CD4-positive, alpha-beta T cell treated with Interleukin-15 for 1 hour (primary cell): Measurements from ENCODE around the gene CHRNA4.
A peak's percentile ranks its signal among the peaks of the same experiment; 100 is the strongest.

Experiments
- DNase-seq: peaks from one replicate; pipeline ENCODE4 v3.0.0-alpha.2; 2020

Gene CHRNA4

DNA sequence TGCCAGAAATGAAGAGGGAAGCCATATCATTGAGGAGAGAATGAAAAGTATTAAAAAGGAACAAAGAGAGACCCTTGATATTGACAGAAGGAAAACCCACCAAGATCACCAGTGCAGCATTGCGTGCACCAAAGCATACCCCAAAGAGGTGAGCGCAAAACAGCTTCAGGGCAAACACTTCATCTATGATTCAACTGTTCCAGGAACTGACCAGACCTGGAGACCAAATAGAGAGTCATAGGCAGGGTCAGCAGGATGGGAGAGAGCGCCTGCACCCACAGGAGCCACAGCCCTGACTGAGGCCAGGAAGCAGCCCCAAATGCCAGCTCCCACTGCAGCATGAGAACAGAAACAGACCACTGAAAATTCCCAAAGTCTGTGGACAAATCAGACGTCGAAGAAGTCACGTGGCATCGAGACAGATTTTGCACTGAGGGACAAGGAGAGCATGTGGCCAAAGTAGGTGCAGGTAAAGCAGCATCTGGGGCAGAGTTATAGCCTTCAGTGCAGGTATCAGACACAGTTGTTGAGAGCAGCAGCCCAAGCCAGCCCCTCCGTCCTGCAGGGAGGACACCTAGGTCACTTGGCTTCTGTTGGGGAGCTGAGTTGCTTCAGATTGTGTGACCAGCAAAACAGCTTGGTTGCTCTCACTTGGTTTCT, 29.3 kb downstream of the CHRNA4 start:
- no peak for DNase-seq

DNA sequence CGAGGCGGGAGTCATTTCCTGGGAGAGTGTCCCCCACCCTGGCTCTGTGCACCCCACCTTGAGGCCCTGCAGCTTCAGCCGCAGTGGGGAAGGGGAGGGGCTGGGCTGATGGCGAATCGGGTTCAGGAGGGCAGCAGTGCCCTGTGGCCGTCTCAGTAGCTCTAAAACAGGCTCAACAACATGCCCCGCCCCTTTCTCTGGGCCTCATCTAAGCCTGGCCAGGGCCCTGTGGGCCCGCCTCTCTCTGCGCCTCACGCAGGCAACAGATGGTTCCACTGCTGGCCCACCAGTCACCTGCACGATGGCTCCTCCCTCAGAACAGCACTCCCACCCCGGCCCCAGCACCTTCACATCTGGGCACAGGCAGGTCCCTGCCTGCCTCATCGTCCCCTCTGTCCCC, 30.2 kb downstream of the CHRNA4 start:
- no peak for DNase-seq

DNA sequence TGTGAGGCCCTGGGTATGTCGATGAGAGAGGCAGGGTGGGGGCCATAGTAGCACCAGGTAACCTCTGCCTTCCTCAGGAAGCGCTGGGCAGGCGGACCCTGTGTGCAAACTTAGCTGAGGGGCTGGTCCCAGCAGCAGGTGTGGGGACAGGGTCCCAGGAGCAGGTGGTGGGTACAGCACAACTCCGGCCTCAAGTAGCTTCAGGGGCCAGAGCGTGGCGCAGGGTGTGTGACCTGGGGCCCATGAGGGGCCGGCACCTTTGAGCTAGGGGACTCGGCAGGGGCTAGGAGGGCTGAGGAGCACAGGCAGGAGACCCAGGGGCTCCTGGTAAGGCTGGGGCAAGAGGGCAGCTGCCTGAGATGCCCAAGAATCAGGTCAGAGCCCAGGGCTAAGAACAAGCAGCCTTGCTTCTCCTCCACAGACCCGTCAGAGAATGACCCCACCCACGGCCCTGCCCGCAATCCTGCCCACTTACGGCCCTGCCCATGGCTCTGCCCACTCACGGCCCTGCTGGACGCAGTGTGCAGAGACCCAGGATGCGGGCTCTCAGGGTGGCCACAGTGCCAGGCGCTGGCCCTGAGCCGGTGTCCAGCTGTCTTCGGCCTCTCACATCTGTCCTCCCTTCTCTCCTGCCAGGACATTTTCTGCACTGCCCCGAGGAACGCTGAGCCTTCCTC, 30.9 kb downstream of the CHRNA4 start:
- DNase-seq: no peak

DNA sequence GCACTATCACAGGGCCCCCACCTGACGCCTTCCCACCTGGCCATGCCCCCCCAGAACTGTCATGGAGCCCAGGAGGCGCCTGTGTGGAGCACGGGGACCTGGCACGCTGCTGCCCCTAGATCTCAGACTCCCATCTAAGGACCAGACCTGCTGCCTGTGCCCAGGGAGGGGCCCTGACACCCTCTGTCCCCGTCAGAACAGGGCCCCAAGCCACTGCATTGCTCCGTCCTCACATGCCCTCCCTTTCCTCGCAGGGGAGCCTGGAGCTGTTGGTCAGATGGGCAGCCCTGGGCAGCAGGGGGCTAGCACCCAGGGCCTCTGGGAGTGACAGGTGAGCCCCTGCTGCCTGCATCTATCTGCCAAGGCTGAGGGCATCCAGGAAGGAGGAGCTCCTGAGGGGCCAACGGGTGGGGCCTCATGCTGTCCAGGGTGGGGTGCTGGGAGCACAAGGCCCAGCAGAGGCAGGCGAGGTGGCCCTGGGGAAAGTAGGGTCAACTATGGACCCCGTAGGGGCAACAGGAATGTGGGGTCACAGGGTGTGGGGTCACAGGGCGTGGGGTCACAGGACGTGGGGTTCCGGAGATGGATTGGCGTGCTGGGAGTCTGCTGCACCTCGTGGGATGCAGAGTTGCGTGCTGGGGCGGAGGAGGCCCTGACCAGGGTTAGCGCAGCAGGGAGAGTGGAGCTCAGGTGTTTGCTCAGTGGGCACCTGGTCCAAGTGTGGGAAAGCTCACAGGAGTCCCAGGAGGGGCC, 31.6 kb downstream of the CHRNA4 start:
- DNase-seq: no peak

DNA sequence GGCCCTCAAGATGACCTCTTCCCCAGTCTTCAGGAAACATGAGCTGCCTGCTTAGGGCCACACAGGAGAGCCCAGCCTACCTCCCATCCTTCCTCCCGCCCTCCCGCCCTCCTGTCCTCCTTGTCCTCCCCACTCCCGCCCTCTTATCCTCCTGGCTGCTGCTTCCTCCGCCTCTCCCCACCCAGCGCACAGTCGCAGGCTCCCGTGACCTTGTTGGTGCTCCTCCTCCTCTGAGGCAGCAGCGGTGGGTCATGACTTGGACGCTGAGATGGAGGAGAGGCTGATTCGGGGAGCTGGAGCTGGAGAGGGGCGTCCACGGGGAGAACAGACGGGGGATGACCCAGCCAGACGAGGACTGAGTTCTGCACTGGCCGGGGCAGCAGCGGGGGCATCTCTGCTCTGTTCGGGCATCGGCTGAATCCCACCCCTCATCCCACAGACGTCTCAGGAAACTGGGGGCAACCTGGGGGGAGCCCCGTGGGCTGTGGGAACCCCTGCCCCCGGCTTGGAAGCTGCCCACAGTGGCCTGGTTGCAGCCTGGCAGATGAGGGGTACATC, 32.4 kb downstream of the CHRNA4 start:
- DNase-seq: no peak

DNA sequence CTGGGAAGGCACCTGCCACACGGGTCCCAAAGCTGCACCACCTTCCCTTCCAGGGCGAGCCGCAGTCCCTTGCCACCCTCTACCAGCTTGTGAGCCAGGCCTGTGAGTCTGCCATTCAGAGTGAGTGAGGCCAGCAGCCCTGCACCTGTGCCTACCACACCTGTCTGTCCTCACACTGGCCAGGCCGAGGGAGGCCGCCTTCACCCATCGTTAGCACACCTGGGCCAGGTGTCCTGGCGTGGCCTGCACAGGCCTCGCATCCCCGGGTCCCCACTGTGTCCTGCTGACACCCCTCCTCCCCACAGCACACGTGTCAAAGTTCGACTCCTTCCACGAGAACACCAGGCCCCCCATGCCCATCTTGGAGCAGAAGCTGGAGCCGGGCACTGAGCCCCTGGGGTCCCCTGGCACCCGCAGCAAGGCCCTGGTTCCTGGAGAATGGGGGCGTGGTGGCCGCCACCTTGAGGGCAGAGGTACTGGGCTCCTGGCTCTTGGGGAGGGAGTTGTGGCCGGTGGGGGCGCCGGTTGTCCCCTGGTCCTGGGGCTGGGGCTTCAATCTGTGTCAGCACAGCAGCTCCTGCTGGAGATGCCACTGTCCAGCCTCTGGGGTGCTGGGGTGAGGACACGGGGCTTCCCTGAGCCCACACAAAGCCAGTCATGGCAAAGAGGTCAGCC, 33.0 kb downstream of the CHRNA4 start:
- no peak for DNase-seq

DNA sequence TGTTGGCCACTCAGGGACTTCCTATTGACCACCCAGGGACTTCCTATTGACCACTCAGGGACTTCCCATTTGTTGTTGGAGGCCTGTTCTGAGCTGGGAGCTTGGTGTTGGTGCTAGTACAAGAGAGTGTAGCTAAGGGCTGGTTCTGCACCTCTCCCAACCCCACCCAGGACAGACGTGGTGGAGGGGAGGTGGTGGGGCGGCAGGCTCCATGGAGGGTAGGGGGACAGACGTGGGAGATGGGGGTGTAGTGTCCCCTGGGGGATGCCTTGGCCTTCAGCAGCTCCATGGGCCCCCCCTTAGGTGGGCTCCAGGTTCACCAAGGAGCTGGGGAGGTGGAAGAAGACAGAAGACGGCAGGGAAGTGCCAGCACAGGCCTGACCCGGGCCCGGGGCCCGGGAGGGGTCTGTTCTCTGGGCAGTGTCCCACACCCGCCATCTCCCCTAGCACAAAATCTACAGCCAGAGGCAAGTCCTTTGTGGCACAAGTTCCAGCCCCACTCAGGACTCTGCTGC, 33.9 kb downstream of the CHRNA4 start:
- DNase-seq: no peak

DNA sequence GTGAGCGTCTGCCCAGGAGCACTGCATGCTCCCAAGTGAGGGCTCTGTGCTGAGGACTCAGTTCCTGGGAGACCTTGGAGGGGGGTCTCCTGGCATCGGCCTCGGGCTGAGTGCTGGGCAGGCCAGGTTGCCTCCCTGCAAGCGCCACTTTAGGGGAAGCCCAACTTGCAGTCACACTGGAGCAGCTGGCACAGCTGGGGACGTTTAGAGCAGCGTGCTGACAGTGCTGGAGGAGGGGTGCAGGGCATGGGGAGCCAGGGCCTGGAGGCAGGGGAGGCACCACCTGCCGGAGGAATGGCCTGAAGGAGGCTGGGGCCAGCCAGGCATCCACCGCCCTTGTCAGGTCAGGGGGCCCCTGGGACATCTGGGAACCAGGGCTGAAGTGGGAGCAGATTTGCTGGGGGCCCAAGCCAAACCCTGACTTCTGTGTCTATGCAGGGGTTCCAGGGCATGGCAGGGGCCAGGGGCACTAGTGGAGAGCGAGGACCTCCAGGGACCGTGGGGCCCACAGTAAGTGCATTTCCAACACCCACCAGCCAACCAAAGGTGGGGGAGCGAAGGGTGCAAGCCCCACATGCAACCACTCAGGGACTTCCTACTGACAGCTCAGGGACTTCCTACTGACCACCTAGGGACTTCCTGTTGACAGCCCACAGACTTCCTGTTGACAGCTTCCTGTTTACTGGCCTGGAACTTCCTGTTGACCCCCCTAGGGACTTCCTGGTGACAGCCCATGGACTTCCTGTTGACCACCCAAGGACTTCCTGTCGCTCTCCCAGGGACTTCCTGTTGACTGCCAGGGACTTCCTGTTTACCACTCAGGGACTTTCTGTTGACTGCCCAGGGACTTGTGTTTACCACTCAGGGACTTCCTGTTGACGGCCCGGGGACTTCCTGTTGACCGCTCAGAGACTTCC, 34.6 kb downstream of the CHRNA4 start:
- no peak for DNase-seq

DNA sequence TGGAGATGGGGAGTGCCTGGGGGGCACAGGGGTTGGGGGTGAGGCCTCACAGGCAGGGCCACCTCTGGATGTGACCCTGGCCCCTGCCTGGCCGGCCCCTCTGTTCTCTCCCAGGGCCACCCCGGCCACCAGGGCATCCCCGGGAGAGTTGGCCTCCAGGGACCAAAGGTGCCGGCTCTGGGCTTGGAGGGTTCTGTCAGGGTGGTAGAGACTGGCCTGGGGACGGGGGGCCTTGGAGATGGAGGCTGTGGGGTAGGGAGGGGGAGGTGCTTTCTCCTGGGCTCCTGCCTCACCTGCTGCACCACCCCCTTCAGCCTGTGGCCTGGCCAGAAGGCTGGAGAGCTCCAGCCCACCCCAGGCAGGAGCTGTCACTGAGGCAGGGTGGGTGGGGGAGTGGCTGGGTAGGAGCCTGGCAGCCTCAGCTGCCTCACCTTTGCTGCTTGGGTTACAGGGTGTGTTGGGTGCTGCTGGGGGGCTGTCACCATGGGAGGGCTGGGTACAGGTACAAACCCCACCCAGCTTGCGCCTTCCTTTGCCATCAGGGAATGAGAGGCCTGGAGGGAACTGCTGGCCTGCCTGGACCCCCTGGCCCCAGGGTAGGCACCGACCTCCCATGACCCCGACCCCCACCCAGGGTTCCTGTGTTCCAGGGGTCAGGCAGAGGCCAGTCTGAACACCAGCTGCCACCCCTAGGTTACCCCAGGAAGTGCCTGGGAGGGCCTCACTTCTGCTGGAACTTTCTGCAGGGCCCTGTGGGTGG, 35.4 kb downstream of the CHRNA4 start:
- DNase-seq: peak; percentile 4

DNA sequence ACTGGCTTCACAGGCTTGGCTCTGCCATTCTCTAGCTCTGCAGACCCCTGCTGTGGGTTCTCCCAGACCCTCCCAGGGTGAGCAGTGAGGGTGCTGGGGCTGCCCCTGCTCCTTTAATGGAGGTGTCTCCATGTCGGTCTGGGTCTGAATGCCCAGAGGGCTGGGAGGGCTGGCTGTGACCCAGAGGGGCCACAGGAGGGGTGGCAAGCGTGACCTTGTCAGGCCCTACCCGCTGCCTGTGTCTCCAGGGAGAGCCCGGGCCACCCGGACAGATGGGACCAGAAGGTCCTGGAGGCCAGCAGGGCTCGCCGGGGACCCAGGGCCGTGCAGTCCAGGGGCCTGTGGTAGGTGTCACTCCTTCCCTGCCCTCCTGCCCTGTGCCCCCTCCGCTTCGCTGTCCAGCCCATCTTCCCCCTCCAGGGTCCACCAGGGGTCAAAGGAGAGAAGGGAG, 36.1 kb downstream of the CHRNA4 start:
- DNase-seq: peak; percentile 3

DNA sequence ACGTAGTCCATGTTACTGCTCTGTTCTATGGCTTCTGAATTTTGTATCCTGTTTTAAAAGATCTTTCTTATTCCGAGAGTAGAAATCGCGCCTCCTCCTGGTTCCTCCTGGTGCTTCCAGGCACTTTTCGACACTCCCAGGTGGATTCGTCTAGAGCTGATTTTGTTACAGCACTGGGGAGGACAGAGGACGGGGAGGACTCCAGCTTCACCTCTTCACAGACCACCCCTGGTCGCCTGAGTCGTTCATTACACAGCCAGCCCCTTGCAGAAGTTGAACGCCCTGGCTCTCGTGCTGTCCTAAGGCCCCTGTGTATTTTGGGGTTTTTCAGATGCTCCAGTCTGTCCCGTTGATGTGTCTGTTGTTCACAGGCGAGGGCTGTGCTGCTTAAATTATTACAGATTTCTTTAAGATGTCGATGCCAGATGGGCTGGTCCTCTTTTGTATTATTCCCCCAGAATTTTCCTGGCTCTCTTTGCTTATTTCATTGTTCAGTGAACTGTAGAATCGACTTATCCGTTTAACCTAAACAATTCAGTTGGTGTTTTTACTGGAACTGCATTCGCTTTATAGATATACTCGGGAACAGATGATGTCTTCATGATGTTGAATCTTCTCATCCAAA, 37.7 kb downstream of the CHRNA4 start:
- peak; percentile 6 for DNase-seq

DNA sequence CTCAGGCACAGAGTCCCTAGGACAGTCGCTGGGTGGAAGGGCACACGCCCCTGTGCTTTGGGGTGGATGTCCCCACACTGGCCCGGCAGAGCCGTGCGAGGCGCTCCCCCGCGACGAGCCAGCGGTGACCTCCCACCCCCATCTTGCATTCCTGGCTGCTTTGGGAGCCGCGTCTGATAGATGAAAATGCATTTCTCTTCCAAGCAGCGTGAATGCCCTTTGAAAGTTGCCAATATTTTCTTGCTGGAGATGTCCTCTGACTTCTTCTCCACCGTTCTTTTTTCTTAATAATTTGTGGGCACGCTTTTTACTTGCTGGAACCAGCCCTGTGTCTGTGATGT, 38.2 kb downstream of the CHRNA4 start:
- peak; percentile 10 for DNase-seq

DNA sequence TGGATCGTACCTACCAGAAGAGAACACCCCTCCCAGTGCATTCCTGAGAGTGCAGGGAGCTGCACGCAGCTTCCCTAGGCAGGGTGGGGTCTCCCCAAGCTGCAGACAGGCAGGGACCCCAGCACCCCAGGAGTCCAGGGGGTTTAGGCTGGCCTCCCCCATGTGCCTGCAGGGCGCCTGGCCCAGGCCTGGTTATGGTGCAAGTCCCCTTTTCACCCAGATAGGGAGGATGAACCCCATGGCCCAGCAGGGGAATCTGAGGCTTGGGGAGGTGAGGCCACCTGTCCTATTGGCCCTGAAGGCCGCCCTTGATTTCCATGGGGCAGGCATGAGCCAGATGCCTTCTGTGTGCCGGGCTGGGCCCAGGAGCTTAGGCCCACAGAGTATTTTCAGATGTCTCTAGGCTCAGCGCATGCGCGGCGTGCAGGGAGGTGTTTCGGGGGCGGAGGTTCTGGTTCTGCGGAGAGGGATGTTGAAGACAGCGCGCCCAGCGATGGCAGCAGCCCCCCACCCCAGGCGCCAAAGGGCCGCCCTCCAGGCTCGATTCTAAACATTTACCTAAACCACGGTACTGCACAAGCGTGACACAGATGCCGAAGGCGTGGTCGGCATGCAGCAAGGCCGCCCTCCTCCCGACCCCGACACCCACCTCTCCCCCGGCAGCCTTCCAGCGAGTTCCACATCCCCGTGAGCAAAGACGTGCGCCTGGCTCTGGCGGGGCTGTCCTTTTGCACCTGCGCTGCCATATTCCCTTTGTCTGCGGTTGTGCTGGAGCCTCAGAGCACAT, 38.8 kb downstream of the CHRNA4 start:
- peak; percentile 10 for DNase-seq

DNA sequence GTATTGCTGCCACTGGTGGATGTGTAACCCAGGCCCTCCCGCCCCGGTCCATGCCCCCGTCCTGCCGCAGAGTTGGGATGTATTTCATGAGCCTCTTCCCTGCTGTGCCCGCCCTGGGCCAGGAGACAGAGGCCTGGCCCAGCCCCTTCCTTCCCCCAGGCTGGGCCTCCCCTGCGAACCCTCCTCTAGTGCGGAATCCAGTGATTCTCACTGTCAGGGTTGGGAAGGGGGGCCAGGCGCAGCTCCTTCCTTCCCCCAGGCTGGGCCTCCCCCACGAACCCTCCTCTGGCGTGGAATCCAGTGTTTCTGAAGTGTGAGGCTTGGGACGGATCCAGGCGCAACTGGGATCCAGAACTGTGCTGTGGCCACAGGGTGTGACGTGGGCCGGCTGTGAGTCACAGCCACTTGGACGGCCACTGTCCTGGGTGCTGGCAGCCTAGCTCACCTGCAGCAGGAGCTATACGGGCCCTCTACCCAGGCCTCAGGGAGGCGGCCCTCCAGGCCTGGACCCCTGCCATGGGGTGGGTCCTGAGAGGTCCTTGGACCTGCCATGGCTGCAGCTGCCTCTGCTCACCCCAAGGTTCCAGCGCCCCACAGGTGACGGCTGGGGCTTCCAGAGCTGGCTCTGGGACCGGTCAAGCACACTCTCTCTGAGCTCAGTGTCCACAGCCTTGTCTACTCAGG, 39.9 kb downstream of the CHRNA4 start:
- peak; percentile 16 for DNase-seq

DNA sequence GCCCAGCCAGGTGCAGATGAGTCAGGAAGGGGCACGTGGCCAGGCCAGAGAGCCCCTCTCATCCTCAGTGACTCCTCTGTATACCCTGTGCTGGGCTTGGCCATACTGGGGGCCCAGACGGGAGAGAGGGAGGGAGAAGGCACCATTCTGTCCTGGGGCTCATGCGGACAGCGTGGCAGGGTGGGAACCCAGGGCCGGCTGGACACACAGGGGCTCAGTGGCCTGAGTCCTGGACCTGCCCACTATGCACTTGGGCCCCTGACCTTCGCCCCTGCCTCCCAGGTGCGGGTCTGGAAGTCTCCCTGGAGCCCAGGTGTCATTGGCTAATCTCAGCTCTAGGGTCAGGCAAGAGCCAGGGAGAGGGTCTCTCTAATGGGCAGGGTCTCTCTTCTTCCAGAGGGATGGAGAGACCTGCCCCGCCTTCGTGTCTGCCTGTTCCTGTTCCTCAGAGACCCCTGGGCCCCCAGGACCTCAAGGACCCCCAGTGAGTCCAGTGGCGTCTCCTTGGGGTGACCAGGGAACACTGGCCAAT, 40.5 kb downstream of the CHRNA4 start:
- no peak for DNase-seq

DNA sequence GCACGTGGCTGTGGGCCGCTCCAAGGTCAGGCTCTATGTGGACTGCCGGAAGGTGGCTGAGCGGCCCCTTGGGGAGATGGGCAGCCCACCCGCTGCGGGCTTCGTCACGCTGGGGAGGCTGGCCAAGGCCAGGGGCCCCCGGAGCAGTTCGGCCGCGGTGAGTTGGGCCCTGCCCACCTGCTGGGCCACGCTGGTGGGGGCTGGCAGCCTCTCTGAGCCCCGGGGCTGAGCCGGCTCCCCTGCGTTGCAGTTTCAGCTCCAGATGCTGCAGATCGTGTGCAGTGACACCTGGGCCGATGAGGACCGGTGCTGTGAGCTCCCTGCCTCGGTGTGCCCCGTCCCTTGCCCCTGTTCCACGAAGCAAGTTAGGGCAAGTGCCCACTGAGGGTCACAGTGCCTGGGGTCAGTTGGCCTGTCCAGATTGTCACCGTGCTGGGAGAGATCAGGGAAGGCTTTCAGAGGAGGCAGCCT, 41.1 kb downstream of the CHRNA4 start:
- DNase-seq: peak; percentile 10

DNA sequence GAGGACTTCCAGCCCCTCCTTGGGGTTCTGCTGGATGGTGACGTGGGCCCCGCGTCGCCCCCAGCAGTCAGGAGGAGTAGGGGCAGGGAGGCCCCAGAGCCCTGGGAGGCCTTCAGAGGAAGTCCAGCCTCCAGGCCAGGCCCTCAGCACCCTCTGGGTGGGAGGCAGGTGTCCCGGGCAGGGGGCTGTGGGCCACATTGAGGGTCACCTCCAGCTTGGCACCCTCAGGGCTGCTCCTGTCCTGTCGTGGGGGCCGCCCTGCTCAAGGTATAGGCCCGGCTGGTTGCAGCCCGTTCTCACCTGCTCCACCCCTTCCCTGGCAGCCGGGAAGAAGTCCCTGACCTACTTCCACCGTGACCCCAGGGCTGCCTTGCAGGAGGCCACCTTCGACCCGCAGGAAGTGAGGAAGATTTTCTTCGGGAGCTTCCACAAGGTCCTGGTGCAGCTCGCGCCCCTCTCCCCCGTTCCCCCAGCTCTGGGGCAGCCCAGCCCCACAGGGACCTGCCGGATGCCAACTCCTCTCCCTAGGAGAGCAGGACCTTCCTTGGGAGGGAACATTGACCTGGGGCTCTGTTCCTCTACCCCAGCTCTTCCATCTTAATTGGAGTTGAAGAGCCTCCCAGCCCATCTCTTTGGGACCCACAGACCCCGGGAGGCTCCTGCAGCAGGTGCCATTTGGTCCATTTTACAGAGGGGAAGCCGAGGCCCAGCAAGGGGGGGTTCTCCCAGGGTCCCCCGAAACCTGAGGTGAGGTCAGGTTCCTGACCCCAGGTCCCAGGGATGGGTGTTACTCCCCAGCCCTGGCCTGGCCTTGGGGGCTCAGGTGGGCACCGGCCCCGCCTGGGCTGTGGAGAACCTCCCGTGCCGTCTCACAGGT, 41.7 kb downstream of the CHRNA4 start:
- peak; percentile 11 for DNase-seq
